Activated B cell treated with CpG ODN at 0.5 μM for 24 hours (primary cell): ENCODE measurements around the gene WDR11. TPM values are rescaled to one million over a fixed set of nuclear protein-coding genes. Genes with fewer than 3 reads are reported as not detected.

ENCODE experiments used
- ATAC-seq: fragments of 200-7000 bp; cut with Tn5 transposase; one replicate; pipeline ENCODE4 v1.10.0; 2021; ENCODE audit warnings: low read depth, mild to moderate bottlenecking, moderate library complexity
- CTCF ChIA-PET: fragments of 350-600 bp; sonication (Branson Sonifier 250); formaldehyde crosslinking; loops from one replicate; lab custom pipeline; 2021; ENCODE audit warnings: antibody characterized with exemption; lab: Charles Lee
- POLR2A ChIA-PET: fragments of 350-600 bp; sonication (Branson Sonifier 250); formaldehyde crosslinking; loops from one replicate; lab custom pipeline; 2021; ENCODE audit warnings: antibody characterized with exemption; lab: Charles Lee
- DNase-seq: peaks from one replicate; pipeline ENCODE4 v3.0.0; 2022
- H3K27ac Mint-ChIP-seq: one replicate; pipeline ENCODE4 v1.8.0; 2020; ENCODE audit warnings: mixed read lengths
- H3K27me3 Mint-ChIP-seq: one replicate; pipeline ENCODE4 v1.8.0; 2021; ENCODE audit warnings: mixed read lengths
- H3K36me3 Mint-ChIP-seq: one replicate; pipeline ENCODE4 v1.8.0; 2021; ENCODE audit warnings: low read depth, mixed read lengths
- H3K4me1 Mint-ChIP-seq: one replicate; pipeline ENCODE4 v1.8.0; 2021; ENCODE audit warnings: mixed read lengths
- H3K4me3 Mint-ChIP-seq: one replicate; pipeline ENCODE4 v1.8.0; 2020; ENCODE audit warnings: mild to moderate bottlenecking, mixed read lengths
- H3K9me3 Mint-ChIP-seq: one replicate; pipeline ENCODE4 v1.8.0; 2020; ENCODE audit warnings: mixed read lengths
- intact Hi-C: fragments of 100-400 bp; cut with micrococcal nuclease; formaldehyde crosslinking; loops from one replicate; pipeline ENCODE4 v1.15.1; 2024
- total RNA-seq: library from RNA; stranded (reverse); gene quantifications from 2 replicates; pipeline ENCODE4 v1.2.3, GENCODE V29; 2022
- TF ChIP-seq, protein P1 (sequence below): fragments of 200-600 bp; IDR thresholded peaks from one replicate; pipeline ENCODE4 v1.8.0; 2022; ENCODE audit warnings: antibody characterized with exemption, mild to moderate bottlenecking

WDR11 gene
- total RNA-seq, 1 donor from 2014 or later = 145 TPM

DNA sequence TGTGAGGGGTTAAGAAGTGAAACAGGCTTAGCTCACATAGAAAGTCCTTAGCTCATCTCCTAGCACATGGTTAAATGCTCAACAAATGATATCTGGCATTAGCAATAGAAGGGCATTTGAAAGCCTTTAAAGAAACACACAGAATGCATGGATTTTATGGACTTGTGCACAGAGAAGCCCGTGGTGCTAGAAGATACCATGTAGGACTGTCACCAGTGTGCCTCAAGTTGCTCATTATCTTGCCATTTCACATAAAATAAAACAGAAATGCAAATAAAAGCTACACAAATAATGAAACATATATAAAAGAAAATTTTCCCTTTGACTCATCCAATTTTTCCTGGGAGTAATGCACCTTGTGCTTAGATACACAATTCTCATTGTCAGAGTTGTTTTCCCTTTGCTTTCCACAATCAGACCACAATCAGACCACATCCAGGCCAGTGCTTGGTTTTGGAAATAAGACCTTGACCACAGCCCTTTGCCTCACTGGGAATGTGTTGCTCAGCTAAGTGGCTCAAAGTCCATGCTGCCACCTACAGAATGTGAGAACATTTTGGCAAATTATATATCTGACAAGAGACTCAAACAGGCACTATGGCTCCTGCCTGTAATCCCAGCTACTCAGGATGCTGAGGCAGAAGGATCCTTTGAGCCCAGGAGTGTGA, 9.5 kb upstream of the WDR11 start:
- POLR2A ChIA-PET = no interaction called here
- no peak overlapping the region for H3K27ac Mint-ChIP-seq
- CTCF ChIA-PET = no interaction called here
- no peaks in the 10 kb centered on the region for H3K4me1 Mint-ChIP-seq
- H3K9me3 Mint-ChIP-seq = peaks cover 2% of the 10 kb centered on the region
- DNase-seq (no peak), ATAC-seq (no peak)
- no peaks in the 10 kb centered on the region for H3K36me3 Mint-ChIP-seq
- intact Hi-C loops = no loop called here
- TF ChIP-seq, protein P1, sequence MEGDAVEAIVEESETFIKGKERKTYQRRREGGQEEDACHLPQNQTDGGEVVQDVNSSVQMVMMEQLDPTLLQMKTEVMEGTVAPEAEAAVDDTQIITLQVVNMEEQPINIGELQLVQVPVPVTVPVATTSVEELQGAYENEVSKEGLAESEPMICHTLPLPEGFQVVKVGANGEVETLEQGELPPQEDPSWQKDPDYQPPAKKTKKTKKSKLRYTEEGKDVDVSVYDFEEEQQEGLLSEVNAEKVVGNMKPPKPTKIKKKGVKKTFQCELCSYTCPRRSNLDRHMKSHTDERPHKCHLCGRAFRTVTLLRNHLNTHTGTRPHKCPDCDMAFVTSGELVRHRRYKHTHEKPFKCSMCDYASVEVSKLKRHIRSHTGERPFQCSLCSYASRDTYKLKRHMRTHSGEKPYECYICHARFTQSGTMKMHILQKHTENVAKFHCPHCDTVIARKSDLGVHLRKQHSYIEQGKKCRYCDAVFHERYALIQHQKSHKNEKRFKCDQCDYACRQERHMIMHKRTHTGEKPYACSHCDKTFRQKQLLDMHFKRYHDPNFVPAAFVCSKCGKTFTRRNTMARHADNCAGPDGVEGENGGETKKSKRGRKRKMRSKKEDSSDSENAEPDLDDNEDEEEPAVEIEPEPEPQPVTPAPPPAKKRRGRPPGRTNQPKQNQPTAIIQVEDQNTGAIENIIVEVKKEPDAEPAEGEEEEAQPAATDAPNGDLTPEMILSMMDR = no peak
- no peak overlapping the region for H3K4me3 Mint-ChIP-seq
- H3K27me3 Mint-ChIP-seq = no peaks in the 10 kb centered on the region

- DNase-seq = no peak
- ChIA-PET CTCF (no interaction called here), POLR2A (no interaction called here)
- Mint-ChIP-seq H3K4me1 (peaks cover 51% of the 10 kb centered on the region), H3K27me3 (no peaks in the 10 kb centered on the region), H3K27ac (no peak overlapping the region), H3K36me3 (peaks cover 55% of the 10 kb centered on the region), H3K9me3 (peaks cover 4% of the 10 kb centered on the region), H3K4me3 (no peak overlapping the region)
- TF ChIP-seq, protein P1 = no peak
- intact Hi-C loops = loop anchor here (10.0 kb wide), 1 partner anchor 1520 kb away; the partner anchor contains the start of gene PLEKHA1
- ATAC-seq = no peak
These were observed 3.2 kb downstream of the WDR11 start for GRCh38 chr10:120854388-120854787.

- peaks cover 1% of the 10 kb centered on the region for H3K4me1 Mint-ChIP-seq
- ChIA-PET POLR2A (no interaction called here), CTCF (no interaction called here)
- H3K27me3 Mint-ChIP-seq = no peaks in the 10 kb centered on the region
- H3K36me3 Mint-ChIP-seq = peaks cover 62% of the 10 kb centered on the region
- DNase-seq (no peak), ATAC-seq (no peak)
- no peak overlapping the region for H3K27ac Mint-ChIP-seq
- no peaks in the 10 kb centered on the region for H3K9me3 Mint-ChIP-seq
- intact Hi-C loops = no loop called here
- no peak overlapping the region for H3K4me3 Mint-ChIP-seq
- TF ChIP-seq, protein P1 = no peak
These were observed 10.2 kb downstream of the WDR11 start for GRCh38 chr10:120861178-120861855.

GRCh38 chr10:120873741-120874140, 22.6 kb downstream of the WDR11 start:
- intact Hi-C loops = loop anchor here (2.0 kb wide), 1 partner anchor 17 kb away; no protein-coding TSS in a partner anchor
- TF ChIP-seq, protein P1 = no peak
- CTCF ChIA-PET = no interaction called here
- no peaks in the 10 kb centered on the region for H3K4me1 Mint-ChIP-seq
- H3K4me3 Mint-ChIP-seq = no peak overlapping the region
- POLR2A ChIA-PET = no interaction called here
- no peak for DNase-seq
- no peaks in the 10 kb centered on the region for H3K27me3 Mint-ChIP-seq
- peaks cover 68% of the 10 kb centered on the region for H3K36me3 Mint-ChIP-seq
- no peak overlapping the region for H3K27ac Mint-ChIP-seq
- H3K9me3 Mint-ChIP-seq = peaks cover 2% of the 10 kb centered on the region
- ATAC-seq = no peak

GRCh38 chr10:120883071-120883470, 31.9 kb downstream of the WDR11 start:
- POLR2A ChIA-PET = no interaction called here
- Mint-ChIP-seq H3K4me1 (no peaks in the 10 kb centered on the region), H3K27me3 (no peaks in the 10 kb centered on the region), H3K36me3 (peaks cover 73% of the 10 kb centered on the region), H3K27ac (no peak overlapping the region), H3K4me3 (no peak overlapping the region), H3K9me3 (no peaks in the 10 kb centered on the region)
- ATAC-seq = no peak
- DNase-seq = no peak
- CTCF ChIA-PET = no interaction called here
- intact Hi-C loops = no loop called here
- TF ChIP-seq, protein P1 = no peak
